HG03175 (cell line): Measurements from ENCODE around the gene KHNYN.

Experiments
- ATAC-seq: cut with Tn5 transposase; IDR thresholded peaks from one replicate; pipeline ENCODE4 v1.9.1; 2021; ENCODE audit warnings: mild to moderate bottlenecking, moderate library complexity; ENCODE audit not compliant: unreplicated experiment

The KHNYN gene

DNA sequence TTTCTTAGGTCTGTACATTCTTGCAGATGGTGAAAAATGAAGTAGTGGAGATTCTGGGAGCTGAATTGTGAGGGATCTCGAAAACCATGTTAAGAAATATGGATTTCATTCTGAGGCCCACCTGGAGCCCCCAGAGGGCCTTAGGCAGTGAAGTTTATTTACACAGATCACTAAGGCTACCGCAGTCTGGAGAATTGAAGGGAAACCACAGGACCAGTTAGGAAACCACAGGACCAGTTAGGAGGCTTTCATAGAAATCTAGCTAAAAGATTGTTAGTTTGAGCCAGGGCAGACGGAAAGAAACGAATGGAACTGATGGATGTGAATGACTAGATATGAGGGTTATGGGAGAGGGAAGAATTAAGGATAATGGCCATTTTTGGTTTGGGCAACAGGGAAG lies 7.5 kb upstream of the KHNYN start:
- ATAC-seq = no peak

DNA sequence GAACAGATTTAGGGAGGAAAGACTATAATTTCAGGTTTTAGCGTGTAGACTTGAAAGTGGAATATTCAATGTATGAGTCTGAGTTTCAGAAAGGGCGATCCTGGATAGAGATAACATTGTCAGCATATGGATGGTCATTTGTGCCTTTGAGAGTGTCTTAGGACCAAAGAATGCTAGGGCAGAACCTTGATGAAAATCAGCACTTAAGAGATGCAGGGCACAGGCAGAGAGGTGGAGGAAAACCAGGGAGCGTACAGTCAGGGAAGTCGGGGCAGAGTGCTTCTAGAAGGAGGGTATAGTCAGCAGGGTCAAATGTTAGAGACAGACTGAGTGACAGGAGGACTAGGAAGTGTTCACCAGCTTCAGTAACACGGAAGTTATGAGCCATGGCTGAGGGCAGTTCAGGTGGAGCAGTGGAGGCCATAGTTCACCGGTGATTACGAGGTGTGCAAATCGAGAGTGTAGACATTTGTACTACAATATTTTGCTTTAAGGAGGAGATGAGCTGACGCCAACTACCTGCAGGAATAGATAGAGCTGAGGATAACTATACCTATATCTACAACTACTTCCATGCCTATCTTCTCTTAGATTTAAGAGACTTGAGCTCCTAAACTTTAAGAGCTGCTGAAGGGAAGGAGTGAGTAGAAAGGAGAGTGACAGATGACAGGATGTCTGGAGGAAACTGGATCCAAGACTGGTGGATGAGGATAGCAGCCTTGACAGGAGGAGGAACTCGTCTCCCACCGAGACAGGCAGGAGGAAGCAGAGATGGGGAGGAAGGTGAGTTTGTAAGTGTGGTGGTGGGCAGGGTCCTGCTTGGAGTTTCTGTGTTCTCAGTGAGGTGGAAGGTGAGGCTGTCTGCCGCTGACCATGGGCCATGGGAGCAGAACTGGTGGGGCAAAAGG lies 6.8 kb upstream of the KHNYN start:
- ATAC-seq = no peak

DNA sequence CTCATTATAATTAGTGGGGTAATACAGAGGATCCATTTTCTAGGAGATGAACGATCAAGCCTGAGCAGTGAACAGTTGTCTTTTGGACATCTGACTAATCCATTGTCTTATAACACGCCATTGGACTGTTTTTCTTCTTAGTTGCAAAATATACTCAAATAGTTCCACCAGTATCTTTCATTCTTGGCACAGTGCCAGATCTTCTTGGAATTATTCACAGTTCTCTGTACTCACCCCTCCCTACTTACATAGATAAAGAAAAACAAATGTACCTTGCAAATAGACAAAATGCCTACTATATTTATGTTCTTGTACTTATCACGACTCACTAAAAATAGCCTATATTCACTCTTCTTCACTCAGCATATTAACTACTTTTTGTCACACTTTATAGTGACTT lies 4.0 kb upstream of the KHNYN start:
- no peak for ATAC-seq

DNA sequence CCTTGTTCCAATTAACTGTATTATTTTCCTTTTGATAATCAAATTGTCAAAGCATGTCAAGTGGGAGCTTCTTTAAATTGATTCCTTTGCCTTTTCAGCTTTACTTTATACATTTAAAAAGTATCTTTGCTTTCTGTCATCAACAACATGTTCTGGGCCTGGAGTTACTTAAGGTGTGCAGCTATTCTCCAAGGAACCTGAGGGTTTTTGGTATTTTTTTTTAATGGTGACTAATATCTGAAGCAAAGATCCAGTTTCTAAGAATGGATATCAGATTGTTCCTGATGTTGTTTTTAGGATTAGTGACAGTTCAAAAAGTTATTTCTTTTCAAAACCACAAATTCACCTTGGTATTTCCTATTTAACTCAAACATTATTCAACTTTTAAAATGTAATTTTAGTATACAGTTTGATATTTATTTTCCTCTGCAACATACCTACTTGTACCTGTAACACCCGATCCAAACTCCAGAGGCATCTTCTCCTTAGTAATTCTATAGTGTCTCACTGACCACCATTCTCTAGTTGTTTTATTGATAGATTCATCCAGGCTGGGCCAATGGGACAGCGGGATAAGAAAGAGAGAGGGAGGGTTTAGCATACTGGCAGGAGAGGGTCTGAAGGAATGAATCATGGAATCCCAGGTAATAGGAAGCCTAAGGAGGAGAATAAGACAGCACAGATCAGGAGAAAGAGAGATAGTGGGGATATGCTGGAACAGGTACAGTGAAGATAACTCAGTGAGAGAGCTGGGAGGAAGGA lies 3.4 kb upstream of the KHNYN start:
- no peak for ATAC-seq

DNA sequence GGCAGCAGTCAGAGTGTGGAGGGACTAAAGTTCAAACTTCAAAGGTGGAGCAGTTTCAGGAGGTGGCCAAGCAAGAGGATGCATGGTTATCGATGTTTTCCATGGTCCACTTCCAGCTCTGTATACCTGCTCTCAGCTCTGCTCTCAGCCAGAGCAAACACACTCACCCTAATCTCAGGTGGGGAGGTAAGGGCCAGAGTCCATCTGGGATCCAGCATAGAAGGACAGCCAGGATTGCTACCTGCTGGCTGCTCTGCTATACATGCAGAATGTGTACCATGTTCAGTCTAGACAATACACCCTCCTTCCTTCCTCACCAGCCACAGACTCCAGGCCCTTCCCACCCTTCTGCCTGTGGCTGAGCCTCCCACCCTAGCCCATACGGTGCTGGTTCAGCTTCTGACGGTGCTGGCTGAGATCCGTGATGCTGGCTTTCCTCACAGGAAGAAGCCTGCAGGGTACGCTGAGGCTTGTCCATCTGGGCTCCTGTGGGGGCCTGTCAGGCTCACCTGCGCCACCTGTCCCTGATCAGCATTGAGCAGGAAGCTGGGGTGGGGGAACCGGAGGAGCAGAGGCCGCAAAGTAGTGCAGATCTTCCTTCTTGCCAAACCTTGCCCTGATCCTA lies 2.7 kb upstream of the KHNYN start:
- no peak for ATAC-seq

DNA sequence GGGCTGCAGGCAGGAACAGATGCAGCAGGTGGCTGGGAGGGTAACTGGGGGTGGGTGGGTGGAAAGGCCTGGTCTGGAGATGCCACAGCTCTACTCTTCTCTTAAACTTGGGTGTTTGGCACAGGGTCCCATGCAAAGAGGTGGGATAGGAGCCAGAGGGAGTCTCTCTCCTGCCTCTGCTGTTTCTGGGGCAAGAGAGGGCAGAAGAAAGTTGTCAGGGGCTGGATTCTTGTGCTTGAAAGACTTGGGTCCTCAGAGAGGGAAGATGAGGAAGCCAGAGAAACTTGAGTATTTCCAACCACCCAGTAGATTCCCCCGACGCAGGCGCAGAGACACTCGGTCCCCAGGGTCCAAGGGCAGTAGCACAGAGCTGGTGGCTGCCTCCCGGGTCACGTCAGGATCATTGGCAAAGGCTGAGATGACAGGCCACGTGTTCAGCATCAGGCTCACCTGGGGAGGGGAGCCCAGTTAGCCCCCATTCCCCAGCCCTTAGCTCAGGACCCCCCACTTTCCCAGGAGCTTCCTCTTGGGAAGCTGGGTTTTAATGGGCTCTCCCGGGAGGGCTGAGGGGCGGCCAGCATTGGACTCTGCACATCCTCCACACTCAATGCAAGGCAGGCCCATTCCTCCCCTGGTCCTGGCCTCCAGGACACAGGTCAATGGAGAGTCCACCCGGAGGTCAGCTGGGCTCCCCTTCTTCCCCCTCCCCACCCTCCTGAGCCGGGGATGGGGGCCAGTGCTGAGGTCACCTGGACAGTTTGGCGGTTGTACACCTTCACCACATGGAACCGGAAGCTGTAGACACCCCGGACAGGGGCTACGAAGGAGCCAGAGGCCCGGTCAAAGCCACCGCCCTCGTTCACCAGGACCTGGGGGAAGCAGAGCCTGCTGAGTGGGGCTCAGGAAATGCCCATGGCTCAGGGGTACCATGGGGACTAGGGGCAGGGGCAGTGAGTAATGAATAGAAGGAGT lies 1.9 kb upstream of the KHNYN start:
- no peak for ATAC-seq

DNA sequence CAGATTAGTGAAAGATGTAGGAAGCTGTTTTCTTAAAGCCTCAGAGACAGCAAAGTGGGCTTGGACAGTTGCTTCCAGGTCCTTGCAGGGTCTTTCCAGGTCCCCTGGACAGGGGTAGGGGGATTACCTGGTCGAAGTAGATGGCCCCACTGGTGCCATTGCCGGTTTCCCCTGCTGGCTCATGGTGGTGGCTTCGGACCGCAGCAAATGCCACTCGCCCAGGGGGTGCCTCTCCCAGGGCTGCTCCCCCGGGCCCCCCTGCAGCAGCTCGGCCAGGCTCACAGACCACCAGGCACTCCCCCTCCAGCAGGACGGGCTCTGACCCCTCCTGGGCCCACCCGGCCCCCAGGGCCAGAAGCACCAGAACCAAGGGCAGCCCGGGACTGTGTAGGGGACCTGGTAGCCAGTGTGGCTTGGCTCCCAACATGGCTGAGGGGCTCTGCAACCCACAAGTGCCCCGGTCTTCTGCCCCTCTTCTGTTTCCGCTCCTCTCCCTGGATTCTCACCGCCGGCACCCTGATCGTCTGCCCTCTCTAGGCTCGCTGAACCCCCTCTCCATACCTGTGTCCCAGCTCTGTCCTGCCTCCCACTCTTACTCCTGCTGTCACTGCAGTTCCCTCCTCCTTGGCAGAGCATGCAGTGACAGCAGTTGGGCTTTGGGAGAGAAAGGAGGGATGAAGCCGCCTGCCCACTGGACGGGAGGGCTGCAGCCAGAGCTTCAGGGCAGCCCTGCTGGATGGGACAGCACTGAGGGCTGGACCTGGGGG lies 943 bp upstream of the KHNYN start:
- no peak for ATAC-seq

DNA sequence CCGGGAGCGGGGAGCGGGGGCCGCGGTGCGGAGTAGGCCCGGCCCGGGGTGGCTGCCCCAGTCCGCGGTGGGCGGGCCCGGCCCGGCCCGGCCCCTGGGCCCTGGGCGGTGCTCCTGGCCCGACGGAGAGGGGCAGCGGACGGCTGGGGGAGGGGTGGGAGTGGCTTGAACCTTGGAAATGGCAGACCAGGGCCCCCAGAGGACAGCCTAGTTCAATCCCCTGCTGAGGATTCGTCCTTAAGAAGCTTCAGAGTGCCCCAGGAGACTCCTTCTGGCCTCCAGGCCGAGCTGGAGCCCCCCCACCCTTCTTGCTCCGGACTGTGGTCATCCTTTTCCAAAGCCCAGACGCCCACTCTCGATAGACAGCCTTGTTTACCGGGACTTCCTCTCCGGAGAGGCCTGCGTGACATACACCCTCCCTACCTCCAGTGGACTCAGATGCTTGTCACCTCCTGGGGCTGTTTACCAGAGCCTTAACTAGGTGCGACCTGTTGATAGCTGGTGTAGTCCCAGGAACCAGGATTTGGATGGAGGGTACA lies 458 bp downstream of the KHNYN start:
- ATAC-seq = peak; percentile 54

DNA sequence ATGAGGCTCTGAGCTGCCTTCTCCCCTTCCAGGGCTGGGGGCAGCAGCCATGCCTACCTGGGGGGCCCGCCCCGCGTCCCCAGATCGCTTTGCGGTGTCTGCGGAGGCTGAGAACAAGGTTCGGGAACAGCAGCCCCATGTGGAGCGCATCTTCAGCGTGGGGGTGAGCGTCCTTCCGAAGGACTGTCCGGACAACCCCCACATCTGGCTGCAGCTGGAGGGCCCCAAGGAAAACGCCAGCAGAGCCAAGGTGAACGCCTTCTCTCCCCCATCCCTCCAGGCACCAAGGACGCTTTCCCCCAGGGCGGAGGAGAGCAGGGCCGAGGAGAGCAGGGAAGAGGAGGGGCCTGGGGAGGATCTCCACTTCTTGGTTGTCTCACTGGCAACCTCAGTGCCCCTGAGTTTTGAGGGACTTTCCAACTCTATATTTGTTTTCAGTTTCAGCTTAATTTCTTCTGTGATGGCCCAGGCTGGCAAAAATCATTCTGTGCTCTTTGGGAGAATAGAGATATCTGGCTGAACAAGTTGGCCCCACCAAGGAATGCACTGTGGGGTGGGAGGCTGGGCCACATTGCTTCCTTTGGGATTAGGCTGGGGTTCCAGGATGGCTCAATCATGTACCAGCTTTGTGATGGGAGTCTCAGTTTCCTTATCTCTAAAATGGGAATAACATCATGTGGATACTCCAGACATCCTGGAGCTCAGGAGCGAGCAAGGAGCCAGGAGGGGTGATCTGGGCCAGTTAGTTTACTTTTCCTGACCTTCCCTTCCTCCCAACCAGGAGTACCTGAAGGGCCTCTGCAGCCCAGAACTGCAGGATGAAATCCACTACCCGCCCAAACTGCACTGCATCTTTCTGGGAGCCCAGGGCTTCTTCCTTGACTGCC lies 1.2 kb downstream of the KHNYN start:
- no peak for ATAC-seq

DNA sequence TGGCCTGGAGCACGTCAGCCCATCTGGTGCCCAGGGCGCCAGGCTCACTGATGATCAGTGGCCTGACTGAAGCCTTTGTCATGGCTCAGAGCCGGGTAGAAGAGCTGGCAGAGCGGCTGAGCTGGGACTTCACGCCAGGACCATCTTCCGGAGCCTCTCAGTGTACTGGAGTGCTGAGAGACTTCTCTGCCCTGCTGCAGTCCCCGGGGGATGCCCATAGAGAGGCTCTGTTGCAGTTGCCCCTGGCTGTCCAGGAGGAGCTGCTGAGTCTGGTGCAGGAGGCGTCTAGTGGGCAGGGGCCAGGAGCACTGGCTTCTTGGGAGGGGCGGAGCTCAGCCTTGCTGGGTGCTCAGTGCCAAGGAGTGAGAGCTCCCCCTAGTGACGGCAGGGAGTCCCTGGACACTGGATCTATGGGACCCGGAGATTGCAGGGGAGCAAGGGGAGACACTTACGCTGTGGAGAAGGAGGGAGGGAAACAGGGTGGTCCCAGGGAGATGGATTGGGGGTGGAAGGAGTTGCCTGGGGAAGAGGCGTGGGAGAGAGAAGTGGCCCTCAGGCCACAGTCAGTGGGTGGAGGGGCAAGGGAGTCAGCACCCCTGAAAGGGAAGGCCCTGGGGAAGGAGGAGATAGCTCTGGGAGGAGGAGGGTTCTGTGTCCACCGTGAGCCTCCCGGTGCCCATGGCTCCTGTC lies 2.0 kb downstream of the KHNYN start:
- peak; percentile 66 for ATAC-seq

DNA sequence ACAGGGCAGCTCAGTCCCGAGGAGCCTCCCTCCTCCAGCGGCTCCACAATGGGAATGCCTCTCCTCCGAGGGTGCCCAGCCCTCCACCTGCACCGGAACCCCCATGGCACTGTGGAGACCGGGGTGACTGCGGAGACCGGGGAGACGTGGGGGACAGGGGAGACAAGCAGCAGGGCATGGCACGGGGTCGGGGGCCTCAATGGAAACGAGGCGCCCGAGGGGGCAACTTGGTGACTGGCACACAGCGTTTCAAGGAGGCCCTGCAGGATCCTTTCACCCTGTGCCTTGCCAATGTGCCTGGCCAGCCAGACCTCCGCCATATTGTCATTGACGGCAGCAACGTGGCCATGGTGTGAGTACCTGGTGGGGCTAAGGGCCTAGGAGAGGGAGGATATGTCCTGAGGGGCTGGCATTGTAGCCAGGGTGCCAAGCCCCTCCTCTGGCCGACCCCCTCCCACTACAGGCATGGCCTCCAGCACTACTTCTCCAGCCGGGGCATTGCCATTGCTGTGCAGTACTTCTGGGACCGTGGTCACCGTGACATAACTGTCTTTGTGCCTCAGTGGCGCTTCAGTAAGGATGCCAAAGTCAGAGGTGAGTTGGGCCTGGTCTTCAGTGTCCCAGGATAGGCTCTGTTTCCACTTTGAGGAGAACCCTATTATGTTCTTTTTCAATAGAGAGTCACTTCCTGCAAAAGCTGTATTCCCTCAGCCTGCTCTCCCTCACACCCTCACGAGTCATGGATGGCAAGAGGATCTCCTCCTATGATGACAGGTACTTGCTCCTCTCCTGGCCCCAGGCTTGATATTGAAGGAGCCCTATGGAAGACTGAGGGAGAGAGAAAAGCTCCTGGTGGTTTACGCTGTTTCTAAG lies 2.7 kb downstream of the KHNYN start:
- ATAC-seq = no peak

DNA sequence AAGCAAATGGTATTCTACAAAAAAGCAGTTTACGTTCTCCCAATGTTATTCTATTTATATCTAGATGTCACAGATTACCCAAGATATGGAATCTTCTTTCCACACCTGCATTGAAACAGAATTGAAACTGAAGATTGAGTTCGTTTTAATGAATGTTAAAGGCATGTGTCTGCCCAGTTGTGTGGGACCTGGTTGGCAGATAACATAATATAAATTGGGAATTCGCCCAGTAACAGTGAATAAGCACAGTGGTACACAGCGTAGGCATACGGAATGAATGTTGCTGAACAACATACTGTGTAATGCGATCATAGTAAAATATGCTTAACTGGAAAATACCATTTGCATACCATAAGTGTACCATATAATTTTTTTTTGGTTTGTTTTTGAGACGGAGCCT lies 4.3 kb downstream of the KHNYN start:
- ATAC-seq = no peak

DNA sequence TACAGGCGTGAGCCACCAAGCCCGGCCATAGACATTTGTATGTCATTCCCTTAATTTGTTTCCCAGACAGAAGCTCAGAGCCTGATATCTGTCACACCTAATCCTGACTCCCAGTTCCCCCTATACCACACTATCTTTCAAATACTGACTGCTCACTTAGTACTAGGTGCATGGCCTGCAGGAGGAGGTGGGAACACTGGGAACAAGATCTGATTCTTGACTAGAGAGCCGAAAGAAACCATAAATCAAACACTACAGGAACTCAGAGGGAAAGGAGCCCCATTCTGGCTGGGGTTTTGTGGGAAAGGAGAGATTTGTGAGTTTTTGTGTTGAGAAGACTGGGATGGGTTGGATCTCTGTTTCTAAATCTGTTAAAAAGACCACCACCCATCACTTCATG lies 4.9 kb downstream of the KHNYN start:
- no peak for ATAC-seq

DNA sequence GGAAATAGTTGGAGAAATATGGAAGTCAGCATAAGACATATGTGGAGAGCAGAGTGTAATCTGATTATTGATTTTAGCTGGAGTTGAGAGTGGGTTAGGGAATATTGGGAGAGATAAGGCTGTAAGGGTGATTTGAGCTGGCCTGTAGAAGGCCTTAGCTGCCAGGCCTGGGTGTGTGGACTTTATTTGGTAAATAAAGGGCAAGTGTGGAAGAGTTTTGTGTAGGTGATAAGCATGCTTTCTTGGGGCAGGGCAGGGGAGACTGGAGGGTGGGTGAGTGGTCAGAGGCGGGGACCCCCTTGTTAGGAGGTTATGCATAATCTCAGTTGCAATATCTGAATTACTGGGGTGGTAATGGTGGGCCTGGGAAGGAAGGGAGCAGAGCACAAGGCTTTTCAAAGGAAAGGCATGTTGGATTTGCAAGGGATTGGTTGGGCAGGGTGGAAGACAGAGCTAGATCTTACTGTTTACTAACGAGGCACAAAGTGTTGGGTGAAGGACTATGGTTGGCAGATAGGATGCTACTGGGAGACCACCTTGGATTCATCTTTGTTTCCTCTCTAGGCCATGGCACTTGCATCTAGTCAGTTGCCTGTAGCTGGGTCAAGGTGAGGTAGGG lies 5.5 kb downstream of the KHNYN start:
- no peak for ATAC-seq

DNA sequence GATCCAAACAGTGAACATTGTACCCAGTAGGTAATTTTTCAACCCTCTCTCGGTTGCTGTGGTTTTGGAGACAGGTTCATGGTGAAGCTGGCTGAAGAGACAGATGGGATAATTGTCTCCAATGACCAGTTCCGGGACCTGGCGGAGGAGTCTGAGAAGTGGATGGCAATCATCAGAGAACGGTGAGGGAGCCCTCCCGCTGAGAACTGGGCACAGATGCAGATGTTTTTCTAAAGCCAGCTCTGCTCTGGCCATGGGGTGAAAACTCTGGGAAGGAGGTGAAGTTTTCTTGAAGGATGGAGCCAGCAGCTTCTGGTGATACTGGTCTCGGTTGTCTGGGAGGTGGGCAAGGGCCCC lies 6.2 kb downstream of the KHNYN start:
- no peak for ATAC-seq

DNA sequence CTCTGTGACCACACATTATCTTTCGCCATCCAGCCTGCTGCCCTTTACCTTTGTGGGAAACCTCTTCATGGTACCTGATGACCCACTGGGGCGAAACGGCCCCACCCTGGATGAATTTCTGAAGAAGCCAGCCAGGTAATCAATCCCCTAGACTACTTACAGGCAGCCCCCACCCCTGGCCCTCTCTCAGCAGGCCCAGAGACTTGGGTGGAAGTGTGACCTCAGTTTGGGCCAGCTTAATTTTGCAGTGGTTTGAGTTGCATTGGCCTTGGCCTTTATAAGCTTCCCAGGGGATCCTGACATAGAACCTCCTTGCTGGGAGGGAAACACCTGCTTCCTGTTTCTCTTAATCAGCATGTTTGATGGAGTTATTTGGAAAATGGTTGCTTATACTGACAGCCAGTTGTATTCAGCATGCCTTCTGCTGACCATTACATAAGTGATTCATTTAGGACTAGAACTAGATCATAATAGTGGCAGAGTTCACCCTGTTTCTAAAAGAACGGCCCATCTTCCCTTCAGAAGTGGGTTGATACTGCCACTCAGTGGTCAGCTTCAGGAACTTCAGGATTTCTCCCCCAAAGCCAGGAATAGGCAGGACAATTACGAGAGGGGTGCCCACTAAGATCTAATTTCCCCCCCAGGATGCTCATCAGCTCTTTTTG lies 6.7 kb downstream of the KHNYN start:
- peak; percentile 54 for ATAC-seq
